GM12874 (cell line): ENCODE results near the gene STRIT1.

Experiments used
- TF ChIP-seq, protein P1 (sequence below): IDR thresholded peaks from 2 replicates; pipeline ENCODE4 v1.5.1; 2011; ENCODE audit warnings: low read depth, mild to moderate bottlenecking, control low read depth, low read length, moderate library complexity; ENCODE audit not compliant: insufficient read depth

Gene STRIT1

DNA sequence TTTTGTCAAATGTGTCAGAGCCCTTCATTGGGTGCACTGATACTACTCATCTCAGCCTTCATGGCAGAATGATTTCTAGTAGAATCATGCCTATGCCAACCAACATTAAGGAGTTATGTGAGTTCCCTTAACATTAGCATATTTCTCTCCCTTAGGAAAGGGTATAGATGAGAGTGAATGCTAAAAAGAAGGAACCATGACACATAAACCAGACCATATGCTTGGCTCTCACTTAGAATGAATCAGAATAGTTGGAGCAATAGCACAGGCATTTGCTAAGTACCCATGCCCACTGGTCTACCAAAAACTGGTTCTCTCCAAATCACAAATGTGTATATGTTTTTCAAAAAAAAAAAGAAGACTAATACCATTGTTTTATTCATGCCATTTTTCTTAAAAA, 51.1 kb downstream of the STRIT1 start:
- TF ChIP-seq, protein P1, sequence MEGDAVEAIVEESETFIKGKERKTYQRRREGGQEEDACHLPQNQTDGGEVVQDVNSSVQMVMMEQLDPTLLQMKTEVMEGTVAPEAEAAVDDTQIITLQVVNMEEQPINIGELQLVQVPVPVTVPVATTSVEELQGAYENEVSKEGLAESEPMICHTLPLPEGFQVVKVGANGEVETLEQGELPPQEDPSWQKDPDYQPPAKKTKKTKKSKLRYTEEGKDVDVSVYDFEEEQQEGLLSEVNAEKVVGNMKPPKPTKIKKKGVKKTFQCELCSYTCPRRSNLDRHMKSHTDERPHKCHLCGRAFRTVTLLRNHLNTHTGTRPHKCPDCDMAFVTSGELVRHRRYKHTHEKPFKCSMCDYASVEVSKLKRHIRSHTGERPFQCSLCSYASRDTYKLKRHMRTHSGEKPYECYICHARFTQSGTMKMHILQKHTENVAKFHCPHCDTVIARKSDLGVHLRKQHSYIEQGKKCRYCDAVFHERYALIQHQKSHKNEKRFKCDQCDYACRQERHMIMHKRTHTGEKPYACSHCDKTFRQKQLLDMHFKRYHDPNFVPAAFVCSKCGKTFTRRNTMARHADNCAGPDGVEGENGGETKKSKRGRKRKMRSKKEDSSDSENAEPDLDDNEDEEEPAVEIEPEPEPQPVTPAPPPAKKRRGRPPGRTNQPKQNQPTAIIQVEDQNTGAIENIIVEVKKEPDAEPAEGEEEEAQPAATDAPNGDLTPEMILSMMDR = no peak

DNA sequence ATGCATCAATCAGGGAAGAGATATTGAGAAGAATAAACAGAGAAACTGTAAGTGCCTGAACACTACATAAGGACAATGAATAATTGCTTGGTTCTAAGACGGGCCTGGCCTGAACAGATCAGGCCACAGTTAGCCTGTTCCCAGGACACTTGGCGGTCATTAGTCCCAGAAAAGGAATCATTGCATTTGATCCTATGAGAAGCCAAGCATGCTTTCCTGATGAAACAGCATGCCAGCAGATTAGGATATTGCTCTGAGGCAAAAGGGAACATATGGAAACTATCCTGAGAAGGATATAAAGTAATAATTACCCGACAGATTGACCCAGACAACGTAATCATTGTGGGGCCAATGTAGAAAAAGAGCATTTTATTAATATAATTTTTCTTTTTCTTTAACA, 51.9 kb downstream of the STRIT1 start:
- TF ChIP-seq, protein P1 = no peak
